ENCODE measurements around the gene MAD1L1. TPM values are rescaled to one million over a fixed set of nuclear protein-coding genes. Genes with fewer than 3 reads are reported as not detected.
A peak's percentile ranks its signal among the peaks of the same experiment; 100 is the strongest.

Gene MAD1L1
- total and polyA plus RNA-seq, 2 experiments from 2014 or later: 38.2 to 69.8 TPM

DNA sequence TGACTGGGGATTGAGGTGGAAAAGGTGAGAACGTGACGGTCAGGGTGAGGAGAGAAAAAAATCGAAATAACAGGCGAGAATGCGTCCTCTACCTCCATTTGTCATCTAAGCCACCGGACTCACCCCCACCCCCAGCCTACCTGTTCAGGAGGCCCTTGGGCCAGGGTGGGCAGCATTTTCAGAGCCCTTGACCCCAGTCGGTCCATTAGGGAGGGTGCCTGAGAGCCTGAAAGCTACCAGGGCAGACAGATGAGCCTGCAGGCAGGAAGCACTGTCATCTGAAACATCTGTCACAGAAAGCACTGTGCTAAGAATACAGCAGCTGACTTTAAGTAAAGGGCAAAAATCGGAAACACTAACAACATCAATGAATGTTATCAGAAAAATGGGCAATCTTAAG is 47.0 kb downstream of the MAD1L1 start:
- H3K79me2 ChIP-seq (ENCODE audit: insufficient read depth): peaks cover 24% of the 10 kb centered on the region
- no peaks in the 10 kb centered on the region for H4K20me1 ChIP-seq (ENCODE audit: insufficient read depth)
- no peak for TF ChIP-seq EZH2 (IDR thresholded peaks at IDR 0.05; ENCODE audit: insufficient read depth, poor library complexity, severe bottlenecking)
- no peak for TF ChIP-seq EZH2phosphoT487 (IDR thresholded peaks at IDR 0.05; ENCODE audit: insufficient read depth, low read depth)
- in situ Hi-C loops (cut with MboI): no loop called here
- DNase-seq: no peak
- no peaks in the 10 kb centered on the region for H3K9me3 ChIP-seq (ENCODE audit: low read depth)
- H3K4me2 ChIP-seq (ENCODE audit: unreplicated experiment): no peak overlapping the region
- no peak overlapping the region for H3K4me3 ChIP-seq
- H3K9ac ChIP-seq: no peak overlapping the region
- H3F3A ChIP-seq (ENCODE audit: insufficient read depth): peaks cover 5% of the 10 kb centered on the region; the same call in 1 of the 2 replicates
- 97 to 98% methylated on average over 8 of the region's 8 CpGs for WGBS, 2 experiments (ENCODE audit: low coverage in 1 of 2, low lambda C conversion rate in 2 of 2, missing lambda C conversion rate in 2 of 2)
- H3K4me1 ChIP-seq (ENCODE audit: insufficient read depth): peaks cover 5% of the 10 kb centered on the region
- no peak overlapping the region for H3K27ac ChIP-seq
- H3K36me3 ChIP-seq (ENCODE audit: low read depth): no peaks in the 10 kb centered on the region
- H2AFZ ChIP-seq: no peak overlapping the region
- H3K9me2 ChIP-seq (ENCODE audit: insufficient read depth): no peaks in the 10 kb centered on the region
- H3K27me3 ChIP-seq (replicated peaks; ENCODE audit: insufficient read depth): no peaks in the 10 kb centered on the region

- peaks cover 5% of the 10 kb centered on the region; the same call in 1 of the 2 replicates for H3K79me2 ChIP-seq (ENCODE audit: insufficient read depth)
- TF ChIP-seq EZH2 (IDR thresholded peaks at IDR 0.05; ENCODE audit: insufficient read depth, poor library complexity, severe bottlenecking): no peak
- no peak for TF ChIP-seq EZH2phosphoT487 (IDR thresholded peaks at IDR 0.05; ENCODE audit: insufficient read depth, low read depth)
- no peak overlapping the region for H2AFZ ChIP-seq
- no peak overlapping the region for H3K9ac ChIP-seq
- 97 to 99% methylated on average over 10 of the region's 10 CpGs for WGBS, 2 experiments (ENCODE audit: low coverage in 1 of 2, low lambda C conversion rate in 2 of 2, missing lambda C conversion rate in 2 of 2)
- no peaks in the 10 kb centered on the region for H4K20me1 ChIP-seq (ENCODE audit: insufficient read depth)
- H3K4me3 ChIP-seq: no peak overlapping the region
- H3F3A ChIP-seq (ENCODE audit: insufficient read depth): peaks cover 5% of the 10 kb centered on the region; the same call in 1 of the 2 replicates
- H3K4me2 ChIP-seq (ENCODE audit: unreplicated experiment): no peak overlapping the region
- H3K9me3 ChIP-seq (ENCODE audit: low read depth): no peaks in the 10 kb centered on the region
- no peaks in the 10 kb centered on the region for H3K27me3 ChIP-seq (replicated peaks; ENCODE audit: insufficient read depth)
- peaks cover 5% of the 10 kb centered on the region; the same call in 1 of the 2 replicates for H3K4me1 ChIP-seq (ENCODE audit: insufficient read depth)
- no peaks in the 10 kb centered on the region for H3K9me2 ChIP-seq (ENCODE audit: insufficient read depth)
- H3K27ac ChIP-seq: no peak overlapping the region
- no peak for DNase-seq
- in situ Hi-C loops (cut with MboI): no loop called here
- no peaks in the 10 kb centered on the region for H3K36me3 ChIP-seq (ENCODE audit: low read depth)
Measured at GRCh38 chr7:2182461-2182860, 50.3 kb downstream of the MAD1L1 start.

- peak overlapping the region; percentile 50 for H3K4me3 ChIP-seq
Measured at GRCh38 chr7:2181077-2181854, 51.5 kb downstream of the MAD1L1 start.

GRCh38 chr7:2180081-2180480 is 52.7 kb downstream of the MAD1L1 start:
- no peaks in the 10 kb centered on the region for H4K20me1 ChIP-seq (ENCODE audit: insufficient read depth)
- no peaks in the 10 kb centered on the region for H3K79me2 ChIP-seq (ENCODE audit: insufficient read depth)
- no peaks in the 10 kb centered on the region for H3K9me3 ChIP-seq (ENCODE audit: low read depth)
- WGBS, 2 experiments (ENCODE audit: low coverage in 1 of 2, low lambda C conversion rate in 2 of 2, missing lambda C conversion rate in 2 of 2): 71 to 78% methylated on average over 8 of the region's 8 CpGs
- no peak for DNase-seq
- no peaks in the 10 kb centered on the region for H3K9me2 ChIP-seq (ENCODE audit: insufficient read depth)
- peaks cover 18% of the 10 kb centered on the region for H3K4me1 ChIP-seq (ENCODE audit: insufficient read depth)
- H3K27me3 ChIP-seq (replicated peaks; ENCODE audit: insufficient read depth): no peaks in the 10 kb centered on the region
- peaks cover 22% of the 10 kb centered on the region for H3F3A ChIP-seq (ENCODE audit: insufficient read depth)
- H3K36me3 ChIP-seq (ENCODE audit: low read depth): no peaks in the 10 kb centered on the region
- in situ Hi-C loops (cut with MboI): no loop called here
- H3K27ac ChIP-seq: no peak overlapping the region
- no peak overlapping the region for H3K4me2 ChIP-seq (ENCODE audit: unreplicated experiment)
- H3K9ac ChIP-seq: no peak overlapping the region
- TF ChIP-seq EZH2 (IDR thresholded peaks at IDR 0.05; ENCODE audit: insufficient read depth, poor library complexity, severe bottlenecking) (no peak), EZH2phosphoT487 (IDR thresholded peaks at IDR 0.05; ENCODE audit: insufficient read depth, low read depth) (no peak)
- no peak overlapping the region for H3K4me3 ChIP-seq
- H2AFZ ChIP-seq: no peak overlapping the region

More at GRCh38 chr7:2181077-2181854, 51.5 kb downstream of the MAD1L1 start:
- 29 to 32% methylated on average over 13 of the region's 13 CpGs for WGBS, 2 experiments (ENCODE audit: low coverage in 1 of 2, low lambda C conversion rate in 2 of 2, missing lambda C conversion rate in 2 of 2)
- Histone ChIP-seq H3K9me3 (ENCODE audit: low read depth) (no peaks in the 10 kb centered on the region), H3K9me2 (ENCODE audit: insufficient read depth) (no peaks in the 10 kb centered on the region), H3K4me2 (ENCODE audit: unreplicated experiment) (peak overlapping the region; percentile 57), H3K79me2 (ENCODE audit: insufficient read depth) (no peaks in the 10 kb centered on the region), H4K20me1 (ENCODE audit: insufficient read depth) (no peaks in the 10 kb centered on the region), H3K9ac (peak overlapping the region; percentile 42), H3K27me3 (replicated peaks; ENCODE audit: insufficient read depth) (no peaks in the 10 kb centered on the region), H3K27ac (no peak overlapping the region), H3K36me3 (ENCODE audit: low read depth) (no peaks in the 10 kb centered on the region), H2AFZ (peak overlapping the region; percentile 58), H3K4me1 (ENCODE audit: insufficient read depth) (peaks cover 10% of the 10 kb centered on the region), H3F3A (ENCODE audit: insufficient read depth) (peaks cover 15% of the 10 kb centered on the region)
- in situ Hi-C loops (cut with MboI): no loop called here
- peak; percentile 28 for DNase-seq
- TF ChIP-seq EZH2phosphoT487 (IDR thresholded peaks at IDR 0.05; ENCODE audit: insufficient read depth, low read depth) (no peak), EZH2 (IDR thresholded peaks at IDR 0.05; ENCODE audit: insufficient read depth, poor library complexity, severe bottlenecking) (no peak)
